GM19397 (cell line): ENCODE measurements around the gene SAMD4B.

Experiments used
- ATAC-seq: cut with Tn5 transposase; IDR thresholded peaks from one replicate; pipeline ENCODE4 v1.9.1; 2021; ENCODE audit warnings: mild to moderate bottlenecking, moderate library complexity; ENCODE audit not compliant: unreplicated experiment

The SAMD4B gene

DNA sequence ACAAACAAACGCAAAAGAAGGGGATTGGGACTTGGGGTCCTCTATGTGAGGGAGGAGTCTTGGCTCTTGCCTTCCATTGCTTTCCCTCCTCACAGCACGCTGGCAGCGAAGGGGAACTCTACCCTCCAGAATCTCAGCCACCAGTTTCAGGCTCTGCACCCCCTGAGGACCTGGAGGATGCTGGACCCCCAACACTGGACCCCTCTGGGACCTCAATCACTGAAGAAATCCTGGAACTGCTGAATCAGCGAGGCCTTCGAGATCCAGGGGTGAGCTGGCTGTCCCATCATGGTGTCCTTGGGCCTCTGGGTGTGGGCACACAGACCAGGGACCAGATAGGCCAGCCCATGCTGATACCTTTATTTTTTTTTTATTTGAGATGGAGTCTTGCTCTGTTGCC lies 79.8 kb downstream of the SAMD4B start:
- ATAC-seq, result no peak

DNA sequence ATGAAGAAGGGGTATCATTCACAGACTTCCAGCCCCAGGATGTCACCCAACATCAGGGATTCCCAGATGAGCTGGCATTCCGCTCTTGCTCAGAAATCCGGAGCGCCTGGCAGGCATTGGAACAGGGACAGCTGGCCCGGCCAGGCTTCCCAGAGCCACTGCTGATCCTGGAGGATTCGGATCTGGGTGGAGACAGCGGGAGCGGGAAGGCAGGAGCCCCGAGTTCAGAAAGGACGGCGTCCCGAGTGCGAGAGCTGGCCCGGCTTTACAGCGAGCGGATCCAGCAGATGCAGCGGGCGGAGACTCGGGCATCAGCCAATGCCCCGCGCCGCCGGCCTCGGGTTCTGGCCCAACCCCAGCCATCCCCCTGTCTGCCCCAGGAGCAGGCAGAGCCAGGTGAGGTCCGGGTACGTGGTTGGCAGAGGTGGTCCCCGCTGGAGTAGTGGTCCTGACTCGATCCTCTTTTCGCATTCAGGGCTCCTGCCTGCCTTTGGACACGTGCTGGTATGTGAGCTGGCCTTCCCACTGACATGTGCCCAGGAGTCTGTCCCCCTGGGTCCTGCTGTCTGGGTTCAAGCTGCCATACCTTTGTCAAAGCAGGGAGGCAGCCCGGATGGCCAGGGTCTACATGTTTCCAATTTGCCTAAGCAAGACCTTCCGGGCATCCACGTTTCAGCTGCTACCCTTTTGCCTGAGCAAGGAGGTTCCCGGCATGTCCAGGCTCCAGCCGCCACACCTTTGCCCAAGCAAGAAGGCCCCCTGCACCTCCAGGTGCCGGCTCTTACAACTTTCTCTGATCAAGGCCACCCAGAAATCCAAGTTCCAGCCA lies 81.3 kb downstream of the SAMD4B start:
- ATAC-seq, result no peak

DNA sequence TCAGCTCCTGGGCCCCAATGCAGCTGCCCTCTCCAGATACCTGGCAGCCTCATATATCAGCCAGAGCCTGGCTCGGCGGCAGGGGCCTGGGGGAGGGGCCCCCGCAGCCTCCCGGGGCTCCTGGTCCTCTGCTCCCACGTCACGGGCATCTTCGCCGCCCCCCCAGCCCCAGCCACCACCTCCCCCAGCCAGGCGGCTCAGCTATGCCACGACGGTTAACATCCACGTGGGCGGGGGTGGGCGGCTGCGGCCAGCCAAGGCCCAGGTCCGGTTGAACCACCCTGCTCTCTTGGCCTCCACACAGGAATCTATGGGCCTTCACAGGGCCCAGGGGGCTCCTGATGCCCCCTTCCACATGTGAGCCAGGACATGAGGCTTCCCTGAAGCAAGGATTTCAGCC lies 82.7 kb downstream of the SAMD4B start:
- no peak for ATAC-seq

DNA sequence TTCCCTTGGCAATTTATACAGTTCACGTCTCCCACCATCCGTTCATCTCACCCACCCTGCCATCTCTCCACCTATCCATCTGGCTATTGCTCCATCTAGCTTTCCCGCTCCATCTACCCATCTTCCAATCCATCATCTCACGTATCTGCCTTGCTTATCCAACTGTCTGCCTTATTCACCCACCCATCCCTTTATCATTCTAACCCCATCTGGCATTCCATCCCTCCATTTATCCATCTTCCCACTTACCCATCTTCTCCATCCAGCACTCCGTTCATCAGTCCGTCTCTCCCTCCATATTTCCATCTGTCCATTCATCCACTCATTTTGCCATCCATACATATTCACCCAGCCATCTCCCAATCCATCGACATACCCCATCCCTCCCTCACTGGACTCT lies 83.5 kb downstream of the SAMD4B start:
- ATAC-seq, result no peak

DNA sequence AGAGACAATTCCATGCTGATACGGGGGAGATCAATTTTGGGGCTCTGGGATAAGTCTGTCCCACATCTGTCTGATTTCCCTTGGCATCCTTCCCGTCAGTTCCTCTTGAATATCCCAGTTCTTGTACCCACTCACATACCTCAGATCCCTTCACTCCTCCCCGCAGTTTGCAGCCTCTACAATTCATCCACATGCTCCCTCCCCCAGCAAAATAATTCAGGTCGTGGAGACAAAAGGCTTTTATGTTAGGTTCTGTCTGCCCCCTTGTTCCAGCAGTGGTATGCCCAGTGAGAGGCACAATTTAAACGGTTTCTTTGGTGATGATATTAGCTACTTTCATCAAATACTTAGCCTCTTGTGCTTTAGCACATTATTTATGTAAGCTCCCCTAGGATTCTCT lies 83.9 kb downstream of the SAMD4B start:
- no peak for ATAC-seq

DNA sequence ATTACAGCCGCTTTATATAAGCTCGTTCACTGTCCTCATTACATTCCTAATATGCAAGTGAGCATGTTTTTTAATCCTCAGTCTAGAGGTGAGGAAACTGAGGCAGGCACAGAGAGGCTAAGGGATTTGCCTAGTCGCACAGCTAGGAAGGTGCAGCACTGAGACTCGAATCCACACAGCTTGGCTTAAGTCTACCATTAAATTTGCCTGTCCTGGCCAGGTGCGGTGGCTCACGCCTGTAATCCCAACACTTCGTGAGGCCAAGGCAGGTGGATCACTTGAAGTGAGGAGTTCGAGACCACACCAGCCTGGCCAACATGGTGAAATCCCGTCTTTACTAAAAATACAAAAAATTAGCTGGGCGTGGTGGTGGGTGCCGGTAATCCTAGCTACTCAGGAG lies 85.5 kb downstream of the SAMD4B start:
- ATAC-seq, result no peak

DNA sequence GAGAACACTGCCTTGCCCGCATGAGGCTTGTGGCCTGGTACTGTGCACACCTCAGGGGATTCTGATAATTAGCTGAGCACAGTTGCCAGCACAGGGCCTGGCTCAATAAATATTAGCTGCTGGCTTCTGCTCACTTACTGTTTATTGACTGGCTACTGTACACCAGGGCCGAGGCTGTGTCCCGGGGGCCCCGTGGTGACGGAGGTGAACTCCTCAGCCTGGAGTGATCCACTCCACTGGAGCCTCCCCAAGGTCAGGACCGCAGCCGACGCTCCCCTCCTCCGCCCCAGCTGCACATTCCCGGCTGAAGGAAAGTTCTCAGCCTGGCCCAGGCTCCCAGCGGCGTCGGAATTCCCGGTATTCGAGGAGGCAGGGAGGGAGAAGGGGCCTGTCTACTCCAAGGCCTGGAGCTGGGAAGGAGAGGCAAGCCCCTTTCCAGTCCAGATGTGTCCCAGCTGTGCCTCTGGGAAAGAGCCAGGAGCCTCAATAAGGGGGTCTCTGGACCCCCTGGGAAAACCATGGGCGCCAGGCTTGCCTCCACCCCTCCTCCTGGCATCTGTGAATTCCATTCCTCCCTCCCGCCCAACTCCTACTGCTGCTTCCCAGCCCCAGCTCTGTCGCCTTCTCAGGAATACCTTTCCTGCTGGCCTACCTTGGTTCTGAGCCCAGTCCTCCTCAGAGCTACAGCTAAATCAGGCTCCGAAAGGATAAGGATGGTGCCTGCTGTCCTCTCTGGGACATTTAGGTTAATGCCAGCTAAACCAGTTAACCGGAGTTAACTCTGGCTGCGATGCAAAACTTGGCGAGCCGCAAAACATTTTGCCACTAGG lies 86.3 kb downstream of the SAMD4B start:
- no peak for ATAC-seq

DNA sequence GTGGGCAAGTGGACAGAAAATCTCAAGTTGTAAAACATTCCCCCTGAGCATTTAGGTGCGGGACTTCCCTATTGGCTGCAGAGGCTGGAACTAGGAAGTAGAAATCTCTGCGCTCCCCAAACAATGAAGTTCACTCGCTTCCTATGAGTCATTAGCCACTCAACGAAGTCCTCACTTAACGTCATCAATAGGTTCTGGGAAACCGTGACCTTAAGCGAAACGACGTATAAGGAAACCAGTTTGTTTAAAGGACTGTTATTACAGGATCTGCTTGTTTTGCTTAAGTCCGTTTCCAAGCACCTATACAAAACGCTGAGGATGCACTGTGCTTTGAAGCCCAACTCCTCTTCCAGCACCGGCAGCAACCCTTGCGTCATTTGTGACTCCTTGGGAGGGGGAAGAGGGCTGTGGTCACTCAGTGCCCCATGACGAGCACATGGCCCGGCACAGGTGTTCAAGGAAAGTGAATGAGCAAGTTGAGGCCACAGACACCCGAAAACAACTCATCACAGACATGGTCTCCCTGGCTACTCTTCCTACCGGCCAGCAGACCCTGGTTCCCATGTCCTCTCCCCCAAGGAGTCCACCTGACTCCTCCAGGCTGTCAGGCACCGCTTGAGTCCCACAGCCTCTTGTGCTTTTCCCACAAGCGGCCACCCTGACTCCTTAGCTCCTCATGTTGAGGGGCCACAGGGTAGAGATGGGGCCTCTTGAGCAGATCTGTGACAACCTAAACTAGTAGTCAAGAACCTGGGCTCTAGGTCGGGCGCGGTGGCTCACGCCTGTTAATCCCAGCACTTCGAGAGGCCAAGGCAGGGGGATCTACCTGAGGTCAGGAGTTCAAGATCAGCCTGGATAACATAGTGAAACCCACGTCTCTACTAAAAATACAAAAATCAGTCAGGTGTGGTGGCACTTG lies 88.7 kb downstream of the SAMD4B start:
- no peak for ATAC-seq

DNA sequence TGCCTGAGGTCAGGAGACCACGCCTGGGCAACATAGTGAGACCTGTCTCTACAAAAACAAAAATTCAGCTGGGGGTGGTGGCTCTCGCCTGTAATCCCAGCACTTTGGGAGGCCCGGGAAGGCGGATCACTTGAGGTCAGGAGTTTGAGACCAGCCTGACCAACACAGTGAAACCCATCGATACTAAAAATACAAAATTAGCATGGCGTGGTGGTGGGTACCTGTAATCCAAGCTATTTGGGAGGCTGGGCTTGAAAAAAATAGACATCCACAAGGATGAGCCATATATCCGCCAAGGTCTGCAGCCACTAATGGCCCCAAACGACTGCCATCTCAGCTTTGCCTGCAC lies 90.4 kb downstream of the SAMD4B start:
- no peak for ATAC-seq

DNA sequence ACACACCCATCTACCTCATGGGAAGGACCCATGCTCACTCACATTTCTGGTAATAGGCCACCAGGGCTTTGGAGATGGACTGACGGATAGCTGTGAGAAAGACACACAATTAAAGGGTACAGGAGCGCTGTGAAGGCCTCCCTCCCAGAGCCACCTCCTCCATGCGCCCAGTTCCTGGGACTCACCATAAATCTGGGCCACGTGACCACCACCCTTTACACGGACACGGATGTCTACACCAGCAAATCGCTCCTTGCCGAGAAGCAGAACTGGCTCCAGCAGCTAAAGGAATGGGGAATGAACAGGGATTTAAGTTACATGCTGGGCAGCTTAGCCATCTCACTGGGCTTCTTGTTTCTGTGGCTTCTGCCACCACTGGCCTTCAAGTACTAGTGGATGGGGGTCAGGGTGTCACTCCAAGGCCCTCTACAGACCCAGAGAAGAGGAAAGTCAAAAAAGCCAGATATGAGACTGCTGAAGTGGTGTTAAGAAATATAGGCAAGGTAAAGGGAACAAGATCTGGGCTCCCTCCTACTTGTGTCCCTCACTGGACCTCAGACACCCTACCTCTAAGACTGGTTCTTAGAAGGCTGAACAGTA lies 91.4 kb downstream of the SAMD4B start:
- no peak for ATAC-seq

DNA sequence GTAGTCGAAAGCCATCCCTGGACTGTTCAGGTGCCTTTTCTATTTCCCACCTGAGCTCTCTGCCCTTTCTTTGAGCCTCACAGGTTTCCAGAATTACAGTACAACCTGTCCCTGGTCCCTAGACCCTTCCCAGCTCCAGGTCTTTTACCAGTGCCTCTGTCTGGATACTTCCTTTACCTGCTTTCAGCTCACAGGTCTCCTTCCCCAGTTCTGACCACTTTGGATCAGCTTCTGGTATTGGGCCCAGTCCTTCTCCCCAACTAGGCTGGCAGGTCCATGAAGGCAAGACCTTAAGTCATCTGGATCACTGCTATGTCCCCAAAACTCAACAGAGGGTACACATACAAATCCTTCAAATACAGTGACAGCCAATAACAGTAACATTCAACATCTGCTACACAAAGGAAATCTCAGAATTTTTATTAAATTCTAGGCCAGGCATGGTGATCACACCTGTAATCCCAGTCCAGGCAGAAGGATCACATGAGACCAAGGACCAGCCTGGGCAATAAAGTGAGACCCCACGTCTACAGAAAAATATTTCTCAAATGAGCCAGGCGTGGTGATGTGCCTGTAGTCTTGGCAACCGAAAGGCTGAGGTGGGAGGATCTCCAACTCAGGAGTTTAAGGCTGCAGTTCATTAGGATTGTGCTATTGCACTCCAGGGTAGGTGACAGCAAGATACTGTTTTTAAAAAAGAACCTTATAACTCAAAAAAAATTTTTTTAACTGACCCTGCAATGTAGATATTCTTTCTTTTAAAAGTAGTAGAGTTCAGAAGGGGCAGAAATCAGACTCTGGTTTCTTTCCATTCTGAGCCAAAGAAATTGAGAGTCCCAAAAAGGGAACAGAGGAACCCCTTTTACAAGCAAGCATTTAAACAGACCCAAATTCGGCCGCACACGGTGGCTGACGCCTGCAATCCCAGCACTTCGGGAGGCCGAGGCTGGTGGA lies 92.2 kb downstream of the SAMD4B start:
- no peak for ATAC-seq
